ENCODE results near the gene SYTL2. TPM values are rescaled to one million over a fixed set of nuclear protein-coding genes. Genes with fewer than 3 reads are reported as not detected.
"Not testable (repeated sequence)": the region's sequence is repeated elsewhere in the genome, so short reads cannot be mapped to it uniquely, and the experiment has no call there.

Gene SYTL2
- total RNA-seq = 100 to 1,000 TPM in 2 of 3 donors, 10 to 100 TPM in 1; 10.1 to 189 (median 120) TPM

GRCh38 chr11:85810871-85811611 is at the start of gene SYTL2:
SYTL2 (minus strand) TSS chr11:85811141; CDS start chr11:85757725, 53,416 bp downstream.
- TF ChIP-seq CTCF (IDR thresholded peaks at IDR 0.05) = no peak
- peak in 1 of 3 donors; percentile 53 for TF ChIP-seq POLR2AphosphoS5 (IDR thresholded peaks at IDR 0.05)
- peak; percentile 25 for TF ChIP-seq POLR2A (IDR thresholded peaks at IDR 0.05)
- no peaks in the 10 kb centered on the region for H3K27me3 ChIP-seq
- H3K4me1 ChIP-seq = peaks cover 0 to 4% of the 10 kb centered on the region in 2 donors
- intact Hi-C loops (cut with DNase I; ENCODE audit: low total_unique reads) = no loop called here
- H3K36me3 ChIP-seq = no peaks in the 10 kb centered on the region
- peak; percentile 35 to 66 for DNase-seq (ENCODE audit: low spot score in 2 of 2)
- H3K27ac ChIP-seq = peak within 1 kb of the TSS; percentile 38 to 49
- no peaks in the 10 kb centered on the region for H3K9me3 ChIP-seq
- peak within 1 kb of the TSS; percentile 49 to 76 (median 73) for H3K4me3 ChIP-seq

GRCh38 chr11:85859541-85859940 is 48.6 kb upstream of the SYTL2 start:
- H3K27me3 ChIP-seq; H3K4me1 ChIP-seq; intact Hi-C loops (cut with DNase I; ENCODE audit: low total_unique reads); H3K27ac ChIP-seq; H3K4me3 ChIP-seq; H3K9me3 ChIP-seq; H3K36me3 ChIP-seq; DNase-seq (ENCODE audit: low spot score in 2 of 2): not testable (repeated sequence)

DNA sequence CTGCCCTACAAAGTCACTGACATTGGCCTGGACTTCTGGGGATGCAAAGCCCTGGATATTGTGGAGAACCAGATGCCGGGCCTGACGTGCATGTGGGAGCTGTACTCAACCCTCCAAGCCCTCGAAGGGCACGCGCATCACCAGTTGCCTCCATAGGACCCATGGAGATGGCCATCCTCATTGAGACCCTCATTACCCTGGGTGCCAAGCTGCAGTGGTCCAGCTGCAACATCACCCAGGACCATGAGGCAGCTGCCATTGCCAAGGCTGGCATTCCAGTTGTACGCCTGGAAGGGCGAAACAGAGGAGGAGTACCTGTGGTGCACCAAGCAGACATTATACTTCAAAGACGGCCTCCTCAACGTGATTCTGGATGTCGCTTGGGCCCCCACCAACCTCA is 46.2 kb upstream of the SYTL2 start:
- H3K9me3 ChIP-seq = peaks cover 0 to 4% of the 10 kb centered on the region in 2 donors
- no peaks in the 10 kb centered on the region for H3K27me3 ChIP-seq
- DNase-seq (ENCODE audit: low spot score in 2 of 2) = no peak
- intact Hi-C loops (cut with DNase I; ENCODE audit: low total_unique reads) = no loop called here
- no peaks in the 10 kb centered on the region for H3K36me3 ChIP-seq
- no peak overlapping the region for H3K4me3 ChIP-seq
- no peak for TF ChIP-seq POLR2A (IDR thresholded peaks at IDR 0.05)
- TF ChIP-seq POLR2AphosphoS5 (IDR thresholded peaks at IDR 0.05) = no peak
- TF ChIP-seq CTCF (IDR thresholded peaks at IDR 0.05) = no peak
- H3K27ac ChIP-seq = no peak overlapping the region
- H3K4me1 ChIP-seq = no peaks in the 10 kb centered on the region

GRCh38 chr11:85855341-85855656 is 44.4 kb upstream of the SYTL2 start, which contains the start of gene CCDC83:
CCDC83 (plus strand) TSS chr11:85855383; CDS start chr11:85865124, 9,741 bp downstream.
- H3K36me3 ChIP-seq = no peaks in the 10 kb centered on the region
- peak within 1 kb of the TSS; percentile 47 to 68 (median 63) for H3K4me3 ChIP-seq
- peaks cover 0 to 5% of the 10 kb centered on the region in 2 donors for H3K9me3 ChIP-seq
- intact Hi-C loops (cut with DNase I; ENCODE audit: low total_unique reads) = no loop called here
- no peaks in the 10 kb centered on the region for H3K4me1 ChIP-seq
- H3K27ac ChIP-seq = peak within 1 kb of the TSS; percentile 87 to 88
- TF ChIP-seq CTCF (IDR thresholded peaks at IDR 0.05) = no peak
- TF ChIP-seq POLR2A (IDR thresholded peaks at IDR 0.05) = no peak
- no peak for TF ChIP-seq POLR2AphosphoS5 (IDR thresholded peaks at IDR 0.05)
- H3K27me3 ChIP-seq = no peaks in the 10 kb centered on the region
- no peak for DNase-seq (ENCODE audit: low spot score in 2 of 2)

DNA sequence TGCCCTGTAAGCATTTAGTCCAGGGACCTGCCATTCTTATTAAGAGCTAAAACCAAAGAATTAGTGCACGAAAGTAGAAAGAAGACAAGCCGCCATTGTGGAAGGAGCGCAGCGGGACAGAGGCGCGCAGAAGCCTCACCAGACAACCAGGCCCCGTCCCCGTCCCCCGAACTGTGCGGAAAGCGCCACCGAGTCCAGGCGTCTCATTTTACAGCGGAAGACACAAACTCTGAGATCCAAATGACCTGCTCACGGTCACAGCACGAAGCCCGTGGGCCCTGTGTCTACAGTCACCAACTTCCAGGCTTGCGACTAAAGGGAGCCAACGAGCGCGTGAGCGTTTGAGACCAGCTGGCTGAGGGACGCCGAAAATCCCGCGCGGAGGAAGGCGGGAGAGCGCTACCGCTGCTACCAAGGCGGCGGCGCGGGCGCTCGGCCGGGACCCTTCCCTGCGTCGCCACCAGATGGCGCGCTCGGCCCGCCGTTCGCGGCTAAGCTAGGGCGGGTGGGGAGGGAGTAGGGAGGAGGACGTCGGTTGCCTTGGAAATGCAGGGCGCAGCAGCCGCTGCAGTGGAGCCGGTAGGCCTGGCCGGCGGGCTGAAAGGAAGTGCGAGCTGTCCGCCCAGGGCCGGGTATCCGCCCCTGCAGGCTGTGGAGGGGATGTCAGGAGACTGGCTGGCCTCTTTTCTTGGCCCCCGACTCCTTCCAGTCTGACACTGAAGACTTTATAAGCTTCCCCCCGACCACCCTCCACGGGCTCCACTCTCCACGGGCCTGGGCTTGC is 43.8 kb upstream of the SYTL2 start:
- peaks cover 0 to 5% of the 10 kb centered on the region in 2 donors for H3K9me3 ChIP-seq
- no peaks in the 10 kb centered on the region for H3K4me1 ChIP-seq
- DNase-seq (ENCODE audit: low spot score in 2 of 2) = peak; percentile 82 to 86
- TF ChIP-seq POLR2A (IDR thresholded peaks at IDR 0.05) (no peak), POLR2AphosphoS5 (IDR thresholded peaks at IDR 0.05) (peak; percentile 56 to 85 (median 68)), CTCF (IDR thresholded peaks at IDR 0.05) (peak; percentile 54 to 88 (median 87))
- H3K4me3 ChIP-seq = peak overlapping the region; percentile 47 to 68 (median 63)
- peak overlapping the region; percentile 87 to 88 for H3K27ac ChIP-seq
- H3K27me3 ChIP-seq = no peaks in the 10 kb centered on the region
- H3K36me3 ChIP-seq = no peaks in the 10 kb centered on the region
- intact Hi-C loops (cut with DNase I; ENCODE audit: low total_unique reads) = no loop called here

Data from breast epithelium (tissue), 4 donors.